ENCODE data around the gene TTC21A.
"Not testable (repeated sequence)": the region's sequence is repeated elsewhere in the genome, so short reads cannot be mapped to it uniquely, and the experiment has no call there.

TTC21A gene

GRCh38 chr3:39107388-39108199, at the start of gene TTC21A, which contains the start of gene GORASP1:
TTC21A (plus strand) TSS chr3:39107680; CDS start chr3:39107838, 158 bp downstream.
GORASP1 (minus strand) TSS chr3:39107627; CDS start chr3:39107541, 86 bp downstream.
- no peak for TF ChIP-seq CTCF (IDR thresholded peaks at IDR 0.05; ENCODE audit: low read depth, low read length, missing control alignments)

GRCh38 chr3:39061228-39061627, 46.3 kb upstream of the TTC21A start:
- DNase-seq (ENCODE audit: extremely low read depth, low read depth); H3K4me3 ChIP-seq (replicated peaks; ENCODE audit: low read depth, low read length): not testable (repeated sequence)

More at GRCh38 chr3:39107388-39108199, at the start of gene TTC21A, which contains the start of gene GORASP1:
- peak within 1 kb of the TSS; percentile 93 for H3K4me3 ChIP-seq (replicated peaks; ENCODE audit: low read depth, low read length)
- DNase-seq (ENCODE audit: extremely low read depth, low read depth): peak; percentile 44

GRCh38 chr3:39062180-39062579, 45.3 kb upstream of the TTC21A start:
- no peak for TF ChIP-seq CTCF (IDR thresholded peaks at IDR 0.05; ENCODE audit: low read depth, low read length, missing control alignments)
- no peak for DNase-seq (ENCODE audit: extremely low read depth, low read depth)
- H3K4me3 ChIP-seq (replicated peaks; ENCODE audit: low read depth, low read length): no peak overlapping the region

GRCh38 chr3:39063143-39063542, 44.3 kb upstream of the TTC21A start:
- H3K4me3 ChIP-seq (replicated peaks; ENCODE audit: low read depth, low read length): no peak overlapping the region
- TF ChIP-seq CTCF (IDR thresholded peaks at IDR 0.05; ENCODE audit: low read depth, low read length, missing control alignments): no peak
- DNase-seq (ENCODE audit: extremely low read depth, low read depth): no peak

- H3K4me3 ChIP-seq (replicated peaks; ENCODE audit: low read depth, low read length): no peak overlapping the region
- no peak for TF ChIP-seq CTCF (IDR thresholded peaks at IDR 0.05; ENCODE audit: low read depth, low read length, missing control alignments)
- DNase-seq (ENCODE audit: extremely low read depth, low read depth): no peak
Observed at GRCh38 chr3:39064646-39065045, 42.8 kb upstream of the TTC21A start.

- DNase-seq (ENCODE audit: extremely low read depth, low read depth): no peak
- TF ChIP-seq CTCF (IDR thresholded peaks at IDR 0.05; ENCODE audit: low read depth, low read length, missing control alignments): peak; percentile 52
- H3K4me3 ChIP-seq (replicated peaks; ENCODE audit: low read depth, low read length): no peak overlapping the region
Observed at GRCh38 chr3:39065197-39065596, 42.3 kb upstream of the TTC21A start.

GRCh38 chr3:39067286-39067685, 40.2 kb upstream of the TTC21A start:
- H3K4me3 ChIP-seq (replicated peaks; ENCODE audit: low read depth, low read length): no peak overlapping the region
- DNase-seq (ENCODE audit: extremely low read depth, low read depth): no peak
- no peak for TF ChIP-seq CTCF (IDR thresholded peaks at IDR 0.05; ENCODE audit: low read depth, low read length, missing control alignments)
